SK-N-SH (cell line): Measurements from ENCODE around the gene COPE. TPM values are rescaled to one million over a fixed set of nuclear protein-coding genes. Genes with fewer than 3 reads are reported as not detected.

Experiments
- CTCF ChIA-PET: fragments of 300-600, 350-600 bp; formaldehyde crosslinking; extraction: SDS; loops from one replicate; lab custom pipeline; 2021; lab: Yijun Ruan, JAX
- POLR2A ChIA-PET: fragments of 350-600 bp; sonication (Branson Sonifier 250); formaldehyde crosslinking; extraction: SDS; loops from one replicate; lab custom pipeline; 2020; ENCODE audit warnings: antibody characterized with exemption, inconsistent platforms; lab: Yijun Ruan, JAX
- DNase-seq: peaks from one replicate; pipeline ENCODE4 v3.0.0; 2012
- H2AFZ ChIP-seq: fragments of 200-600 bp; sonication (generic); 2 replicates; pipeline ENCODE4 v1.8.1; 2016; ENCODE audit warnings: antibody characterized with exemption, mild to moderate bottlenecking, low read depth
- H3F3A ChIP-seq: fragments of 200-600 bp; sonication (generic); replicated peaks from 2 replicates; pipeline ENCODE3; 2016; ENCODE audit warnings: antibody characterized with exemption, mild to moderate bottlenecking; ENCODE audit not compliant: insufficient read depth
- H3K27ac ChIP-seq, 2 experiments: fragments of 200-500 bp in 1 of 2; fragments of 200-600 bp in 1 of 2; sonication (Bioruptor generic) in 1 of 2; sonication (generic), shearing (Covaris generic) in 1 of 2; 2 replicates each; pipeline versions ENCODE4 v1.5.1 to v1.6.1; 2014 to 2016; ENCODE audit warnings: low read depth in 2 of 2, inconsistent platforms in 1 of 2, low read length in 1 of 2, mild to moderate bottlenecking in 1 of 2, mixed read lengths in 1 of 2
- H3K27me3 ChIP-seq: fragments of 200-600 bp; sonication (generic), shearing (Covaris generic); 2 replicates; pipeline ENCODE4 v1.6.1; 2016; ENCODE audit warnings: mixed run types; ENCODE audit not compliant: insufficient read depth
- H3K36me3 ChIP-seq, 2 experiments: fragments of 200-500 bp in 1 of 2; fragments of 200-600 bp in 1 of 2; sonication (Bioruptor generic) in 1 of 2; sonication (generic) in 1 of 2; replicated peaks in 1 of 2; 2 replicates each; pipeline versions ENCODE3 to v1.5.1; 2014 to 2016; ENCODE audit warnings: low read length in 1 of 2, mild to moderate bottlenecking in 1 of 2; ENCODE audit not compliant: insufficient read depth in 2 of 2, control insufficient read depth in 1 of 2
- H3K4me1 ChIP-seq, 2 experiments: fragments of 200-500 bp in 1 of 2; fragments of 200-600 bp in 1 of 2; sonication (Bioruptor generic) in 1 of 2; sonication (generic), shearing (Covaris generic) in 1 of 2; 2 replicates each; pipeline versions ENCODE4 v1.5.1 to v1.6.1; 2014 to 2016; ENCODE audit warnings: low read depth in 1 of 2, low read length in 1 of 2, mixed run types in 1 of 2; ENCODE audit not compliant: insufficient read depth in 2 of 2, control insufficient read depth in 1 of 2
- H3K4me2 ChIP-seq: fragments of 200-600 bp; sonication (generic), shearing (Covaris generic); 2 replicates; pipeline ENCODE4 v1.6.1; 2017; ENCODE audit warnings: mixed run types
- H3K4me3 ChIP-seq, 2 experiments: fragments of 200-500 bp in 1 of 2; fragments of 200-600 bp in 1 of 2; sonication (Bioruptor generic) in 1 of 2; sonication (generic), shearing (Covaris generic) in 1 of 2; 2 replicates each; pipeline versions ENCODE4 v1.5.1 to v1.8.1; 2014 to 2016; ENCODE audit warnings: low read depth in 2 of 2, inconsistent platforms in 1 of 2, low read length in 1 of 2, mild to moderate bottlenecking in 1 of 2, mixed read lengths in 1 of 2, moderate library complexity in 1 of 2
- H3K79me2 ChIP-seq: fragments of 200-600 bp; sonication (generic); 2 replicates; pipeline ENCODE4 v1.8.1; 2017; ENCODE audit warnings: mild to moderate bottlenecking; ENCODE audit not compliant: insufficient read depth
- H3K9ac ChIP-seq: fragments of 200-600 bp; sonication (generic); 2 replicates; pipeline ENCODE4 v1.6.1; 2017; ENCODE audit warnings: mixed run types
- H3K9me2 ChIP-seq: fragments of 200-600 bp; sonication (generic); 2 replicates; pipeline ENCODE4 v1.6.1; 2017; ENCODE audit warnings: mixed run types
- H3K9me3 ChIP-seq: fragments of 200-600 bp; sonication (generic); 2 replicates; pipeline ENCODE4 v1.6.1; 2017; ENCODE audit warnings: mixed run types, mild to moderate bottlenecking, moderate library complexity
- H4K20me1 ChIP-seq: fragments of 200-600 bp; sonication (generic); 2 replicates; pipeline ENCODE4 v1.6.1; 2017; ENCODE audit warnings: mild to moderate bottlenecking, mixed run types; ENCODE audit not compliant: insufficient read depth
- FOSL2 ChIP-seq: IDR thresholded peaks from 2 replicates; pipeline ENCODE4 v1.4.0; 2012; ENCODE audit warnings: low read depth, mild to moderate bottlenecking, moderate library complexity, borderline replicate concordance
- FOXJ3 ChIP-seq: sonication (generic); formaldehyde crosslinking; IDR thresholded peaks from 2 replicates; pipeline ENCODE4 v1.5.1; 2020; ENCODE audit warnings: mild to moderate bottlenecking, missing genetic modification reagents
- FOXM1 ChIP-seq: IDR thresholded peaks from 2 replicates; pipeline ENCODE4 v1.4.0; 2012; ENCODE audit warnings: low read depth, mild to moderate bottlenecking
- GABPA ChIP-seq: IDR thresholded peaks from 2 replicates; pipeline ENCODE4 v1.4.0; 2012; ENCODE audit warnings: low read depth, mild to moderate bottlenecking
- MXI1 ChIP-seq: IDR thresholded peaks from 2 replicates; pipeline ENCODE4 v1.6.1; 2012; ENCODE audit warnings: mild to moderate bottlenecking, low read depth, low read length, improper control_type of control experiment
- NFIC ChIP-seq: IDR thresholded peaks from 2 replicates; pipeline ENCODE4 v1.4.0; 2012; ENCODE audit warnings: borderline replicate concordance
- NRF1 ChIP-seq: IDR thresholded peaks from 2 replicates; pipeline ENCODE4 v1.6.1; 2012; ENCODE audit warnings: low read depth, mild to moderate bottlenecking, low read length
- POLR2AphosphoS5 ChIP-seq: IDR thresholded peaks from 2 replicates; pipeline ENCODE4 v1.6.1; 2012; ENCODE audit warnings: low read depth, low read length
- RAD21 ChIP-seq: IDR thresholded peaks from 2 replicates; pipeline ENCODE4 v1.6.1; 2012; ENCODE audit warnings: mild to moderate bottlenecking, low read length
- RCOR1 ChIP-seq: fragments of 150-350 bp; IDR thresholded peaks from 2 replicates; pipeline ENCODE4 v1.6.1; 2017; ENCODE audit warnings: antibody characterized with exemption, low read length
- RXRA ChIP-seq: IDR thresholded peaks from 2 replicates; pipeline ENCODE4 v1.4.0; 2012; ENCODE audit warnings: low read depth, mild to moderate bottlenecking, borderline replicate concordance
- SIN3A ChIP-seq: IDR thresholded peaks from 2 replicates; pipeline ENCODE4 v1.6.1; 2012; ENCODE audit warnings: low read depth, mild to moderate bottlenecking, low read length, moderate library complexity, borderline replicate concordance
- TCF12 ChIP-seq: IDR thresholded peaks from 2 replicates; pipeline ENCODE4 v1.4.0; 2012
- WGBS: methylation state at CpG from one replicate; pipeline ENCODE4 v1.1.6; 2017; ENCODE audit warnings: low lambda C conversion rate; 5-methylcytosine and 5-hydroxymethylcytosine counted together
- polyA plus RNA-seq, 3 experiments: library from polyadenylated mRNA; depleted of rRNA; stranded (reverse); fragments of >200 nt; gene quantifications; 2 replicates each; pipeline ENCODE4 v1.2.3, GENCODE V29; 2012
- TF ChIP-seq, protein P1 (sequence below): IDR thresholded peaks from 2 replicates; pipeline ENCODE4 v1.6.1; 2012; ENCODE audit warnings: mild to moderate bottlenecking, low read depth, low read length, moderate library complexity
- TF ChIP-seq, protein P2 (sequence below): fragments of 200-600 bp; sonication (generic); IDR thresholded peaks from 2 replicates; pipeline ENCODE4 v1.6.1; 2017; ENCODE audit warnings: antibody characterized with exemption, mild to moderate bottlenecking, moderate library complexity
- TF ChIP-seq, protein P3 (sequence below): IDR thresholded peaks from 2 replicates; pipeline ENCODE4 v1.4.0; 2012; ENCODE audit warnings: low read depth, borderline replicate concordance
- TF ChIP-seq, protein P4 (sequence below): IDR thresholded peaks from 2 replicates; pipeline ENCODE4 v1.4.0; 2012; ENCODE audit warnings: low read depth
- TF ChIP-seq, protein P5 (sequence below): fragments of 150-350 bp; IDR thresholded peaks from 2 replicates; pipeline ENCODE4 v1.6.1; 2017; ENCODE audit warnings: antibody characterized with exemption, low read length, low read depth, borderline replicate concordance

Gene COPE
- polyA plus RNA-seq, 1 of the 3 experiments (the other 2 are of a cell fraction), result 450 TPM

DNA sequence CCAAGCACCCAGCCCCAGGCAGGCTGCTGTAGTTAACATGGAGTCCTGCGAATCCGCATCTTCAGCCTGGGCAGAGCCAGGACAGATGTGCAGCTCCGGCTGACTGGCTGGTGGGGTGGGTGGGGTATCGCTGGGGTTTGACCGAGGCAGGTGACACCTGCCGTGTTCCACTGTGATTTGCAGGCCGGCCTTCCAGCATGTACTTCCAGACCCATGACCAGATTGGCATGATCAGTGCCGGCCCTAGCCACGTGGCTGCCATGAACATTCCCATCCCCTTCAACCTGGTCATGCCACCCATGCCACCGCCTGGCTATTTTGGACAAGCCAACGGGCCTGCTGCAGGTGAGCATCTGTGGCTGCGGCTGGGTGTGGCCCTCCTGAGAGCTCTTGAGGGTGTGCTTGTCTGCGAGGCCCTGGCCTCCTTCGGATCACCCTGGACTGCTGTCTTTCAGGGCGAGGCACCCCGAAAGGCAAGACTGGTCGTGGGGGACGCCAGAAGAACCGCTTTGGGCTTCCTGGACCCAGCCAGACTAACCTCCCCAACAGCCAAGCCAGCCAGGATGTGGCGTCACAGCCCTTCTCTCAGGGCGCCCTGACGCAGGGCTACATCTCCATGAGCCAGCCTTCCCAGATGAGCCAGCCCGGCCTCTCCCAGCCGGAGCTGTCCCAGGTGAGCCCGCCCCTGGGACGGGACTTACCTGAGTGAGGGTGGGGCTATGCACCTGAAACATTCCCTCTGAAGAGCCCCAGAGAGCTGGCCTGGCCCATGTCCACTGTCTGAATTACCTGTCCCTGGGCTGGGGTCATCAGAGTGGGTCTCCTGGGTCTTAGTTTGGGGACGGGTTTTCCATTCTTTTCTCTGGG, 53.8 kb downstream of the COPE start (continued):
- TF ChIP-seq, protein P1, sequence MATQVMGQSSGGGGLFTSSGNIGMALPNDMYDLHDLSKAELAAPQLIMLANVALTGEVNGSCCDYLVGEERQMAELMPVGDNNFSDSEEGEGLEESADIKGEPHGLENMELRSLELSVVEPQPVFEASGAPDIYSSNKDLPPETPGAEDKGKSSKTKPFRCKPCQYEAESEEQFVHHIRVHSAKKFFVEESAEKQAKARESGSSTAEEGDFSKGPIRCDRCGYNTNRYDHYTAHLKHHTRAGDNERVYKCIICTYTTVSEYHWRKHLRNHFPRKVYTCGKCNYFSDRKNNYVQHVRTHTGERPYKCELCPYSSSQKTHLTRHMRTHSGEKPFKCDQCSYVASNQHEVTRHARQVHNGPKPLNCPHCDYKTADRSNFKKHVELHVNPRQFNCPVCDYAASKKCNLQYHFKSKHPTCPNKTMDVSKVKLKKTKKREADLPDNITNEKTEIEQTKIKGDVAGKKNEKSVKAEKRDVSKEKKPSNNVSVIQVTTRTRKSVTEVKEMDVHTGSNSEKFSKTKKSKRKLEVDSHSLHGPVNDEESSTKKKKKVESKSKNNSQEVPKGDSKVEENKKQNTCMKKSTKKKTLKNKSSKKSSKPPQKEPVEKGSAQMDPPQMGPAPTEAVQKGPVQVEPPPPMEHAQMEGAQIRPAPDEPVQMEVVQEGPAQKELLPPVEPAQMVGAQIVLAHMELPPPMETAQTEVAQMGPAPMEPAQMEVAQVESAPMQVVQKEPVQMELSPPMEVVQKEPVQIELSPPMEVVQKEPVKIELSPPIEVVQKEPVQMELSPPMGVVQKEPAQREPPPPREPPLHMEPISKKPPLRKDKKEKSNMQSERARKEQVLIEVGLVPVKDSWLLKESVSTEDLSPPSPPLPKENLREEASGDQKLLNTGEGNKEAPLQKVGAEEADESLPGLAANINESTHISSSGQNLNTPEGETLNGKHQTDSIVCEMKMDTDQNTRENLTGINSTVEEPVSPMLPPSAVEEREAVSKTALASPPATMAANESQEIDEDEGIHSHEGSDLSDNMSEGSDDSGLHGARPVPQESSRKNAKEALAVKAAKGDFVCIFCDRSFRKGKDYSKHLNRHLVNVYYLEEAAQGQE, result no peak
- no peak for TF ChIP-seq MXI1
- TF ChIP-seq FOXM1, result no peak
- TF ChIP-seq RAD21, result no peak
- TF ChIP-seq, protein P2, sequence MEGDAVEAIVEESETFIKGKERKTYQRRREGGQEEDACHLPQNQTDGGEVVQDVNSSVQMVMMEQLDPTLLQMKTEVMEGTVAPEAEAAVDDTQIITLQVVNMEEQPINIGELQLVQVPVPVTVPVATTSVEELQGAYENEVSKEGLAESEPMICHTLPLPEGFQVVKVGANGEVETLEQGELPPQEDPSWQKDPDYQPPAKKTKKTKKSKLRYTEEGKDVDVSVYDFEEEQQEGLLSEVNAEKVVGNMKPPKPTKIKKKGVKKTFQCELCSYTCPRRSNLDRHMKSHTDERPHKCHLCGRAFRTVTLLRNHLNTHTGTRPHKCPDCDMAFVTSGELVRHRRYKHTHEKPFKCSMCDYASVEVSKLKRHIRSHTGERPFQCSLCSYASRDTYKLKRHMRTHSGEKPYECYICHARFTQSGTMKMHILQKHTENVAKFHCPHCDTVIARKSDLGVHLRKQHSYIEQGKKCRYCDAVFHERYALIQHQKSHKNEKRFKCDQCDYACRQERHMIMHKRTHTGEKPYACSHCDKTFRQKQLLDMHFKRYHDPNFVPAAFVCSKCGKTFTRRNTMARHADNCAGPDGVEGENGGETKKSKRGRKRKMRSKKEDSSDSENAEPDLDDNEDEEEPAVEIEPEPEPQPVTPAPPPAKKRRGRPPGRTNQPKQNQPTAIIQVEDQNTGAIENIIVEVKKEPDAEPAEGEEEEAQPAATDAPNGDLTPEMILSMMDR, result no peak
- no peak for TF ChIP-seq POLR2AphosphoS5
- no peak for TF ChIP-seq RCOR1

DNA sequence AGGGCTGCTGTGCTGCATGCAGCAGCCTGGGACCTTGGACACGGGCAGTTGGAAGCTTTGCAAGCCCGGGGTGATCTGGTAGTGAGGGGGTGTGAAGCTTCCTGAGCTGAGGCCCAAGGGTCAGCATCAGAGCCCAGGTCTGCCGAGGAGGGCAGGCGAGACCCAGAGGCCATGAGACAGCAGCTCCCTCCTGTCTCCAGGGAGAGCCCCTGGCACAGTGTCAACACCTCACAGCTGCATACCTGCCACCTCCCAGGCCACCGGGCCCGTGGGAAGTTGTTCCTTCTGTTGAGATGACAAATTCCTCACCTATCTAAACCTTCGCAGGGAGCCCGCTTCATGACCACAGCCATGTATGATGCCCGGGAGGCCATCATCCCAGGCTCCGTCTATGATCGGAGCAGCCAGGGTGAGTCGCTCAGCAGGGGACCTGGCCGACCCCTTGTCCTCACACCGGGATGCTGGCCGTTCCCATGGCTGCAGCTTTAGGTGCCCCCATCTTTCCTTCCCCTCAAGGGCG, 55.3 kb downstream of the COPE start:
- Histone ChIP-seq H3K4me1 (no peaks in the 10 kb centered on the region; a peak in 1 of 4 replicates), H3K27me3 (no peaks in the 10 kb centered on the region), H3K9me2 (no peaks in the 10 kb centered on the region), H3K27ac (no peak overlapping the region), H4K20me1 (peaks cover 4% of the 10 kb centered on the region; the same call in 1 of the 2 replicates), H3K4me2 (no peak overlapping the region), H3F3A (peaks cover 17% of the 10 kb centered on the region), H3K4me3 (no peak overlapping the region), H3K9ac (no peak overlapping the region), H3K9me3 (no peaks in the 10 kb centered on the region), H2AFZ (no peak overlapping the region), H3K36me3 (peaks cover 29 to 76% of the 10 kb centered on the region in 2 experiments), H3K79me2 (peaks cover 2% of the 10 kb centered on the region; the same call in 1 of the 2 replicates)
- no peak for TF ChIP-seq NFIC
- no peak for TF ChIP-seq RXRA
- TF ChIP-seq RAD21, result no peak
- no peak for TF ChIP-seq GABPA
- TF ChIP-seq, protein P3, sequence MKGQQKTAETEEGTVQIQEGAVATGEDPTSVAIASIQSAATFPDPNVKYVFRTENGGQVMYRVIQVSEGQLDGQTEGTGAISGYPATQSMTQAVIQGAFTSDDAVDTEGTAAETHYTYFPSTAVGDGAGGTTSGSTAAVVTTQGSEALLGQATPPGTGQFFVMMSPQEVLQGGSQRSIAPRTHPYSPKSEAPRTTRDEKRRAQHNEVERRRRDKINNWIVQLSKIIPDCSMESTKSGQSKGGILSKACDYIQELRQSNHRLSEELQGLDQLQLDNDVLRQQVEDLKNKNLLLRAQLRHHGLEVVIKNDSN, result no peak
- no peak for TF ChIP-seq TCF12
- TF ChIP-seq FOXJ3, result no peak
- TF ChIP-seq, protein P4, sequence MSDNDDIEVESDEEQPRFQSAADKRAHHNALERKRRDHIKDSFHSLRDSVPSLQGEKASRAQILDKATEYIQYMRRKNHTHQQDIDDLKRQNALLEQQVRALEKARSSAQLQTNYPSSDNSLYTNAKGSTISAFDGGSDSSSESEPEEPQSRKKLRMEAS, result no peak
- no peak for TF ChIP-seq FOSL2
- TF ChIP-seq SIN3A, result no peak
- no peak for TF ChIP-seq NRF1
- TF ChIP-seq, protein P5, sequence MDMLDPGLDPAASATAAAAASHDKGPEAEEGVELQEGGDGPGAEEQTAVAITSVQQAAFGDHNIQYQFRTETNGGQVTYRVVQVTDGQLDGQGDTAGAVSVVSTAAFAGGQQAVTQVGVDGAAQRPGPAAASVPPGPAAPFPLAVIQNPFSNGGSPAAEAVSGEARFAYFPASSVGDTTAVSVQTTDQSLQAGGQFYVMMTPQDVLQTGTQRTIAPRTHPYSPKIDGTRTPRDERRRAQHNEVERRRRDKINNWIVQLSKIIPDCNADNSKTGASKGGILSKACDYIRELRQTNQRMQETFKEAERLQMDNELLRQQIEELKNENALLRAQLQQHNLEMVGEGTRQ, result no peak
- no peak for TF ChIP-seq RCOR1
- no peak for DNase-seq
- ChIA-PET CTCF (interaction anchor here (1.1 to 10.3 kb wide), 6 partner anchors 12 to 413 kb away, joined by 3 to 201 read pairs (median 4); partner anchors contain the start of gene CERS1), POLR2A (interaction anchor here (0.7 kb wide), 1 partner anchor 25 kb away, joined by 3 read pairs; no protein-coding TSS in a partner anchor)
- 94% methylated on average over 8 of the region's 16 CpGs for WGBS
